B cell (primary cell): ENCODE results near the gene UBE2J2.

ENCODE experiments used
- EZH2 ChIP-seq: IDR thresholded peaks from 2 replicates; pipeline ENCODE4 v1.6.1; 2012; ENCODE audit warnings: borderline replicate concordance, low read depth, mild to moderate bottlenecking, moderate library complexity, low read length; ENCODE audit not compliant: insufficient read depth, poor library complexity, severe bottlenecking
- TF ChIP-seq, protein P1 (sequence below): fragments of 200-600 bp; IDR thresholded peaks from one replicate; pipeline ENCODE4 v1.8.0; 2022; ENCODE audit warnings: antibody characterized with exemption, mild to moderate bottlenecking

DNA sequence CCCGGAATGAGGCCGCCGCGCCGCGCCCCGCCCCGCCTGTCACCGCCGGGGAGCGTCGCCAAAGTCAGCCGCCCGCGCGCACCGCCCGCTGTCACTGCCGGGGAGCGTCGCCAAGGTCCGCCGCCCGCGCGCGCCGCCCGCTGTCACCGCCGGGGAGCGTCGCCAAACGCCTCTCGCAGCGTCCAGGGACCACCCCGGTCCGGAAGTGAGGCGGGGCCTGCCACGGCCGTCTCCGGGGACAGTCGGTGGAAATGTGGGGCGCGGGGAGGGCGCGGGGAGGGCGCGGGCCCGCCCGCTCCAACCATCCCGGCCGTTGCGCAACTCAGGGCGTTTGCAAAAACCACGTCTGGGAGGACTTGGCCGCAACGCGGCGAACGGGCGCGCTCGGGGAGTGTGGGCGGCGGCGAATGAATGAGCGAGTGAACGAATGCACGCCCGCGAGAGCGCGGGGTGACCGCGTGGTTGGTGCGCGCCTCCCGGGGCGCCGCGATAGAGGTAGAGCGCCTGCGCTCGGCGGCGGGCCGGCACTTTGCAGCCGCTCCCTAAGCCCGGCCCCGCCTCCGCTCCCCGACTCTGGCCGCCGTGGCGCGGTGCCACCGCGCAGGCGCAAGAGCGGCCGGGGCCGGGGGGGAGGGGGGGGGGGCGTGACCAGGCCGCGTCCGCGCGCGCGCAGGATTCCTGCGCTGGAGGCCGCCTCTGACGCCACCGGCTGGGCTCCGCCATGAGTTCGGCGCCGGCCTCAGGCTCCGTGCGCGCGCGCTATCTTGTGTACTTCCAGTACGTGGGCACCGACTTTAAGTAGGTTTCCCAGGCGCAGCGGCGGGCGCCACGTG lies 34.5 kb upstream of the UBE2J2 start, which contains the start of the genes ACAP3 and PUSL1:
- TF ChIP-seq, protein P1, sequence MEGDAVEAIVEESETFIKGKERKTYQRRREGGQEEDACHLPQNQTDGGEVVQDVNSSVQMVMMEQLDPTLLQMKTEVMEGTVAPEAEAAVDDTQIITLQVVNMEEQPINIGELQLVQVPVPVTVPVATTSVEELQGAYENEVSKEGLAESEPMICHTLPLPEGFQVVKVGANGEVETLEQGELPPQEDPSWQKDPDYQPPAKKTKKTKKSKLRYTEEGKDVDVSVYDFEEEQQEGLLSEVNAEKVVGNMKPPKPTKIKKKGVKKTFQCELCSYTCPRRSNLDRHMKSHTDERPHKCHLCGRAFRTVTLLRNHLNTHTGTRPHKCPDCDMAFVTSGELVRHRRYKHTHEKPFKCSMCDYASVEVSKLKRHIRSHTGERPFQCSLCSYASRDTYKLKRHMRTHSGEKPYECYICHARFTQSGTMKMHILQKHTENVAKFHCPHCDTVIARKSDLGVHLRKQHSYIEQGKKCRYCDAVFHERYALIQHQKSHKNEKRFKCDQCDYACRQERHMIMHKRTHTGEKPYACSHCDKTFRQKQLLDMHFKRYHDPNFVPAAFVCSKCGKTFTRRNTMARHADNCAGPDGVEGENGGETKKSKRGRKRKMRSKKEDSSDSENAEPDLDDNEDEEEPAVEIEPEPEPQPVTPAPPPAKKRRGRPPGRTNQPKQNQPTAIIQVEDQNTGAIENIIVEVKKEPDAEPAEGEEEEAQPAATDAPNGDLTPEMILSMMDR: no peak
- no peak for TF ChIP-seq EZH2
